ENCODE results near the gene CCDC9B. TPM values are rescaled to one million over a fixed set of nuclear protein-coding genes. Genes with fewer than 3 reads are reported as not detected.

Gene CCDC9B
- polyA plus RNA-seq, 2 of the 4 experiments (the other 2 are of a cell fraction): 1.9 to 23.4 TPM

DNA sequence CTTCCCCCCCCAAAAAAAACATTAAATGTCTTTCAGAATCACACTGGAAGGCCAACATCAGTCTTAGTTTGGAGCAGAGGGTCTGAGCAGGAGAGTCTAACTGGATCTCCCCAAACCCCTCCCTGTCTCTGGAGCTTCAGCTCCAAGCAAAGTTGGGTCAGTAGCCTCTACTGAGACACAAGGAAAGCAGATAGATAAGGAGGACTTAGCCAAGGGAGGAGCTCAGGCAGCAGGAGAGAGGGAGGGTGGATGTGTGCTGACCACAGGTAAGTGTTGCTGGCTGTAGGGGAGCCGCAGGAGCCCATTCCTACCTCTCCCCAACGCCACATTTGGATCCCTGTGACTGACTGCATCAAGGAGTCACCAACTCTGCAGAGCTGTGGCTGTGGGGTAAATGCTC is 40.0 kb downstream of the CCDC9B start:
- FAIRE-seq (no peak), ATAC-seq (no peak), DNase-seq (ENCODE audit: low read depth in 1 of 2, low spot score in 1 of 2) (no peak)
- H3K27ac ChIP-seq: no peak overlapping the region
- H3K4me2 ChIP-seq: no peak overlapping the region
- POLR2A ChIA-PET: no interaction called here
- peaks cover 6% of the 10 kb centered on the region; the same call in 2 of the 3 replicates for H3K9me3 ChIP-seq
- TF ChIP-seq POLR2A (IDR thresholded peaks at IDR 0.05; ENCODE audit: low read length) (no peak), MYC (IDR thresholded peaks at IDR 0.05; ENCODE audit: borderline replicate concordance, low read length) (no peak), FOSL2 (IDR thresholded peaks at IDR 0.05) (no peak), FOSL2 (CRISPR knock-in tag; IDR thresholded peaks at IDR 0.05) (no peak), RARB (CRISPR knock-in tag; IDR thresholded peaks at IDR 0.05) (no peak), FOSB (CRISPR knock-in tag; IDR thresholded peaks at IDR 0.05) (no peak), CBX2 (IDR thresholded peaks at IDR 0.05; ENCODE audit: borderline replicate concordance, low read depth) (no peak), ZFP36 (IDR thresholded peaks at IDR 0.05; ENCODE audit: borderline replicate concordance, partially characterized antibody) (no peak), RAD21 (conservative IDR thresholded peaks at IDR 0.05 in 1 of 2, IDR thresholded peaks at IDR 0.05 in 1 of 2) (no peak), RFX5 (IDR thresholded peaks at IDR 0.05) (no peak), CHD2 (IDR thresholded peaks at IDR 0.05; ENCODE audit: low read length, partially characterized antibody) (no peak), KDM5A (IDR thresholded peaks at IDR 0.05) (no peak), POLR2AphosphoS2 (conservative IDR thresholded peaks at IDR 0.05; ENCODE audit: low read length) (no peak), RCOR1 (IDR thresholded peaks at IDR 0.05; ENCODE audit: low read depth, low read length) (no peak)
- TF ChIP-seq, protein P1, sequence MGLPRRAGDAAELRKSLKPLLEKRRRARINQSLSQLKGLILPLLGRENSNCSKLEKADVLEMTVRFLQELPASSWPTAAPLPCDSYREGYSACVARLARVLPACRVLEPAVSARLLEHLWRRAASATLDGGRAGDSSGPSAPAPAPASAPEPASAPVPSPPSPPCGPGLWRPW (IDR thresholded peaks at IDR 0.05): no peak
- TF ChIP-seq, protein P2, sequence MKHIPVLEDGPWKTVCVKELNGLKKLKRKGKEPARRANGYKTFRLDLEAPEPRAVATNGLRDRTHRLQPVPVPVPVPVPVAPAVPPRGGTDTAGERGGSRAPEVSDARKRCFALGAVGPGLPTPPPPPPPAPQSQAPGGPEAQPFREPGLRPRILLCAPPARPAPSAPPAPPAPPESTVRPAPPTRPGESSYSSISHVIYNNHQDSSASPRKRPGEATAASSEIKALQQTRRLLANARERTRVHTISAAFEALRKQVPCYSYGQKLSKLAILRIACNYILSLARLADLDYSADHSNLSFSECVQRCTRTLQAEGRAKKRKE (CRISPR knock-in tag; IDR thresholded peaks at IDR 0.05; ENCODE audit: low read depth): no peak
- TF ChIP-seq, protein P3, sequence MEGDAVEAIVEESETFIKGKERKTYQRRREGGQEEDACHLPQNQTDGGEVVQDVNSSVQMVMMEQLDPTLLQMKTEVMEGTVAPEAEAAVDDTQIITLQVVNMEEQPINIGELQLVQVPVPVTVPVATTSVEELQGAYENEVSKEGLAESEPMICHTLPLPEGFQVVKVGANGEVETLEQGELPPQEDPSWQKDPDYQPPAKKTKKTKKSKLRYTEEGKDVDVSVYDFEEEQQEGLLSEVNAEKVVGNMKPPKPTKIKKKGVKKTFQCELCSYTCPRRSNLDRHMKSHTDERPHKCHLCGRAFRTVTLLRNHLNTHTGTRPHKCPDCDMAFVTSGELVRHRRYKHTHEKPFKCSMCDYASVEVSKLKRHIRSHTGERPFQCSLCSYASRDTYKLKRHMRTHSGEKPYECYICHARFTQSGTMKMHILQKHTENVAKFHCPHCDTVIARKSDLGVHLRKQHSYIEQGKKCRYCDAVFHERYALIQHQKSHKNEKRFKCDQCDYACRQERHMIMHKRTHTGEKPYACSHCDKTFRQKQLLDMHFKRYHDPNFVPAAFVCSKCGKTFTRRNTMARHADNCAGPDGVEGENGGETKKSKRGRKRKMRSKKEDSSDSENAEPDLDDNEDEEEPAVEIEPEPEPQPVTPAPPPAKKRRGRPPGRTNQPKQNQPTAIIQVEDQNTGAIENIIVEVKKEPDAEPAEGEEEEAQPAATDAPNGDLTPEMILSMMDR (IDR thresholded peaks at IDR 0.05): no peak
- TF ChIP-seq, protein P4, sequence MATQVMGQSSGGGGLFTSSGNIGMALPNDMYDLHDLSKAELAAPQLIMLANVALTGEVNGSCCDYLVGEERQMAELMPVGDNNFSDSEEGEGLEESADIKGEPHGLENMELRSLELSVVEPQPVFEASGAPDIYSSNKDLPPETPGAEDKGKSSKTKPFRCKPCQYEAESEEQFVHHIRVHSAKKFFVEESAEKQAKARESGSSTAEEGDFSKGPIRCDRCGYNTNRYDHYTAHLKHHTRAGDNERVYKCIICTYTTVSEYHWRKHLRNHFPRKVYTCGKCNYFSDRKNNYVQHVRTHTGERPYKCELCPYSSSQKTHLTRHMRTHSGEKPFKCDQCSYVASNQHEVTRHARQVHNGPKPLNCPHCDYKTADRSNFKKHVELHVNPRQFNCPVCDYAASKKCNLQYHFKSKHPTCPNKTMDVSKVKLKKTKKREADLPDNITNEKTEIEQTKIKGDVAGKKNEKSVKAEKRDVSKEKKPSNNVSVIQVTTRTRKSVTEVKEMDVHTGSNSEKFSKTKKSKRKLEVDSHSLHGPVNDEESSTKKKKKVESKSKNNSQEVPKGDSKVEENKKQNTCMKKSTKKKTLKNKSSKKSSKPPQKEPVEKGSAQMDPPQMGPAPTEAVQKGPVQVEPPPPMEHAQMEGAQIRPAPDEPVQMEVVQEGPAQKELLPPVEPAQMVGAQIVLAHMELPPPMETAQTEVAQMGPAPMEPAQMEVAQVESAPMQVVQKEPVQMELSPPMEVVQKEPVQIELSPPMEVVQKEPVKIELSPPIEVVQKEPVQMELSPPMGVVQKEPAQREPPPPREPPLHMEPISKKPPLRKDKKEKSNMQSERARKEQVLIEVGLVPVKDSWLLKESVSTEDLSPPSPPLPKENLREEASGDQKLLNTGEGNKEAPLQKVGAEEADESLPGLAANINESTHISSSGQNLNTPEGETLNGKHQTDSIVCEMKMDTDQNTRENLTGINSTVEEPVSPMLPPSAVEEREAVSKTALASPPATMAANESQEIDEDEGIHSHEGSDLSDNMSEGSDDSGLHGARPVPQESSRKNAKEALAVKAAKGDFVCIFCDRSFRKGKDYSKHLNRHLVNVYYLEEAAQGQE (IDR thresholded peaks at IDR 0.05): no peak
- H3K4me3 ChIP-seq: no peak overlapping the region
- no peaks in the 10 kb centered on the region for H3K4me1 ChIP-seq
- 39% methylated on average over 2 of the region's 2 CpGs for WGBS (ENCODE audit: missing lambda C conversion rate)
- CTCF ChIA-PET: interaction anchor here (1.1 to 2.4 kb wide), 6 partner anchors 9 to 44 kb away, joined by 3 to 9 read pairs (median 6); no protein-coding TSS in a partner anchor

DNA sequence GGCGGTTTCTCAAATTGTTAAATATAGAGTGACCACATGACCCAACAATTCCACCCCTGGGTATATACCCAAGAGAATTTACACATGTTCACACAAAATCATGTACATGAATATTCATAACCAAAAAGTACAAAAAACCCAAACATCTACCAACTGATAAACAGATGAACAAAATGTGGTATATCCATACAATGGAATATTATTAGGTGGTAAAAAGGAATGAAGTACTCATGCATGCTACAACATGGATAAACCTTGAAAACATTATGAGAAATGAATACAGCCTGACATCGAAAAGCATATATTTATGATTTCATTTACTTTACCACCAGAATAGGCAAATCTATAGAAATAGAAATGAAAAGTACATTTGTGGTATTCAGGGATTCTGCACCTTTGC is 40.4 kb downstream of the CCDC9B start:
- WGBS (ENCODE audit: missing lambda C conversion rate): 55% methylated on average over 2 of the region's 2 CpGs
- Histone ChIP-seq H3K27ac (no peak overlapping the region), H3K9me3 (peaks cover 6% of the 10 kb centered on the region; the same call in 2 of the 3 replicates), H3K4me3 (no peak overlapping the region), H3K4me2 (no peak overlapping the region), H3K4me1 (no peaks in the 10 kb centered on the region)
- POLR2A ChIA-PET: no interaction called here
- FAIRE-seq: no peak
- DNase-seq (ENCODE audit: low read depth in 1 of 2, low spot score in 1 of 2): no peak
- TF ChIP-seq FOSL2 (IDR thresholded peaks at IDR 0.05) (no peak), FOSL2 (CRISPR knock-in tag; IDR thresholded peaks at IDR 0.05) (no peak), PHF8 (IDR thresholded peaks at IDR 0.05; ENCODE audit: borderline replicate concordance, low read depth) (no peak), POLR2AphosphoS2 (conservative IDR thresholded peaks at IDR 0.05; ENCODE audit: low read length) (no peak), CHD2 (IDR thresholded peaks at IDR 0.05; ENCODE audit: low read length, partially characterized antibody) (no peak), RFX5 (IDR thresholded peaks at IDR 0.05) (no peak), HOXA7 (CRISPR knock-in tag; IDR thresholded peaks at IDR 0.05) (no peak), CEBPB (IDR thresholded peaks at IDR 0.05) (no peak)
- ATAC-seq: no peak
- CTCF ChIA-PET: interaction anchor here (2.4 kb wide), 1 partner anchor 20 kb away, joined by 7 read pairs; no protein-coding TSS in a partner anchor
